Hippocampal formation (tissue), 2 donors: ENCODE measurements around the gene PHLDA1.
"Not testable (repeated sequence)": the region's sequence is repeated elsewhere in the genome, so short reads cannot be mapped to it uniquely, and the experiment has no call there.

Source experiments
- DNase-seq, 2 donors: peaks; one replicate each; lab custom pipeline; 2025; lab: John Stamatoyannopoulos, UW

Gene PHLDA1

DNA sequence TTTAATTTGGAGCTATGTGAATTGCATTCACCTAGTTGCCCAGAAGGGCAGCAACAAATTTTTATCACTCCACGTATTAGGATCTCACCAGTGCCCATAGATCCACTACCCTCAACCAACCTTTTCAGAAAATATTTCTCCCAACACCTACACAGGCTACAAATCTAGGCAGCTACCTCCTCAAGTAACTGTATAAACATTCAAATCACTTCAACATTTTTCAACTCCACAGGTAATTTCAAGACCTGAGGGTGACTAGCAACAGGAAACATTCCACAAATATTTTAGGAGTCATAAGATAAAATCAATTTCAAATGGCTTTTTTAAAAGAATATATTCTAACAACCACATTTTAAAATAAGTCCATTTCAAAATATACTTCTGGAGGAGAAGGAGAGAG lies 12.9 kb downstream of the PHLDA1 start:
- DNase-seq: no peak

DNA sequence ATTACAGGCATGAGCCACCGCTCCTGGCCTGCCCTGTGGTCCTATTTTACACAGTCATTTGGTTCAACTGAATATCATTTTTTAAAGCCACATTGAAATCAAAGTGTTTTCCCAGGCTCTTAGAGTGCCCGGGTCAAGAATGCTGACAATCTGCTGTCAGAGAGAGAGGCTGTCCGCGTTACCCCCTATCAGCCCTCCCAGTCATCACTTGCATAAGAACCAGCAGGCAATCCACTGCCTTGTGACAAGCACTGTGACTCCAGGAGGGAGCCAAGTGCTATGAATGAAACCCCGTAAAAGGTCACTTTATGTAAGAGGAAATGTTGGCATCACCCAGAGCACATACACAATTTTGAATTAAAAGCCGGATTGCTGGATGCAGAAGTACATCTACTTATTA lies 13.5 kb downstream of the PHLDA1 start:
- no peak for DNase-seq

DNA sequence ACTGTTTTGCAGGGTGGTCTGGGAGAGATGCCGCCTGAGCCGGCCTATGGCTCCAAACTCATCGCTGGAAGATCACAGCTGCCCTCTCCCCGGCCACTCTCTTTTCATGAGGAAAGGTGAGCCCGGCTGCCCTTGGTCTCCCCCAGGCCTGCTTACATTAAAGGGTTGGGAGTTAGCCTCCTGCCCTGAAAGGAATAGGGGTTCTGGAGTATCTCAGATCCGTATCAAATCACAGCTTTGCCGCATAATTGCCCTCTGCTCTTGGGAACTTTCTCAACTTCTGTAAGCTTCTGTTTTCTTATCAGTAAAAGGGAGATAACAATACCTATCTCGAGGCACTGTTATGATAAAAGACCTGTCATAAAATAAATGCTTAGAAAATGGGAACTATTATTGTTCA lies 17.6 kb downstream of the PHLDA1 start:
- DNase-seq: no peak

DNA sequence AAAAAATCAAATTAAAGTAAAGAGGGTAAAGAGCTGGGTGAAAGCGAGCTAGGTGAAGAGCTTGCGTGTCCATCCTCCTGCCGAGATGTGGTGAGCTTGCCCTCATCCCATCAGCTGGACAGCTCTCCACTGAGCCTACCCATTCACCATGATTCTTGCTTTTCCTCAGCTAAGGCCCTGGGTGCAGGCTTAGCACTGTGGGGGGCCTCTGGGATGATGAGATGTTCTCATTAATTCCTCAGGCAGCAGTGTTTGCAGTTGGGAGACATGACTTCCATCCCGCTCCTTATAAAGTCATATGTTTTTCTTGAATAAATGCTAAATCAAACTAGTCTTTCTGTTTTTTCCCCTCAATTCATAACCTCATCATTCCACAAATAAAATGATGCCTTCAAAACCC lies 18.0 kb downstream of the PHLDA1 start:
- no peak for DNase-seq

DNA sequence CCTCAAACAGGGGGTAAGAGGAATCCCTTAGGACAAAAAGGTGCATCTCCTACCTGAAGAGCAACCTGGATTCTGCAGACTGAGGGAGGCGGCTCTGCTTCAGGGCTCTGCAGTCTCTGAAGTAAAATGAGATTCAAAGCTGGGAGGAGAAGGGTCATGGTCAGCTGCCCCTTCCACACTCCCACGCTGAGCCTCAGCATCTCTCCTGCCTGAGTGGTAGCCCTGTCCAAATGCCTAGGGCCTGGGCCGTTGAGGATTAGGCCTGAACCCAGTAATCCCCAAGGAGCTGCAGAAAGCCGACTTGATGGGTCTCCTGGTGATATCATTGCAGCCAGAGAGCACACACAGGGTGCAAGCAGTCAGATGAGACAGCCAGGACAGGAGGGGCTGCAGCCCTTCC lies 18.9 kb downstream of the PHLDA1 start:
- no peak for DNase-seq

DNA sequence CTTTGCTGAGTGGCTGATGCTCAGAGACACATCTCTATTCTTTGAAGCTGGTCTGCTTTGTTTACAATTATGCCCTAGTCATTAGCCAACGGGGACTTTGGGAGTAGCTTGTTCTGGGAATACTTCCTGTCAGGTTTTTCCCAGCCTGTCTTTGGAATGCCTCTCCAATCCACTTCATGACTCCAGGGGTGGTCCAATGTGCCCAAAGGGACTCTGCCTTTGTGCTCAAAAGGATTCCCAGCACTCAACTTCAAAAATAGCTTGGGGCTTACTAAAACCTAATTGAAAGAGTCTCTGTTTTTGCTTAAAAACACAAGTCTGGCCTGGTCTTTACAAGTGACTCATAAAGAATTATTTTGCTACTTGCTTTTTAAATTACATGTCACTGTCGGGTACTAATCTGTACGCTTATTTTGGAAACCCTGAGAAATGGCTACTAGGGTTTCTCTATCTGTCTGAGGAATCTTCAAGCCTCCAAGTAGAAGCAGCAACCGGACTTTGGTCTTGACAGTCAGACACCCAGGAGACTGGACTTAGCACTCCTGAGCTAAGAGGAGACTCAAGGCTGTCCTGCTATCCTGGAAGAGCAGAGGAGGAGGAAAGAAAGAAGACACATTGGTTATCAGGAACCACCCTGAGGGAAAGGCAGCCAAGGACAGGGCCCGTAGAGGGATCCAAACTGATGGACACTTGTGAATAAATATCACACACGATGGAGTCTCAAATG lies 20.7 kb downstream of the PHLDA1 start:
- DNase-seq: no peak

DNA sequence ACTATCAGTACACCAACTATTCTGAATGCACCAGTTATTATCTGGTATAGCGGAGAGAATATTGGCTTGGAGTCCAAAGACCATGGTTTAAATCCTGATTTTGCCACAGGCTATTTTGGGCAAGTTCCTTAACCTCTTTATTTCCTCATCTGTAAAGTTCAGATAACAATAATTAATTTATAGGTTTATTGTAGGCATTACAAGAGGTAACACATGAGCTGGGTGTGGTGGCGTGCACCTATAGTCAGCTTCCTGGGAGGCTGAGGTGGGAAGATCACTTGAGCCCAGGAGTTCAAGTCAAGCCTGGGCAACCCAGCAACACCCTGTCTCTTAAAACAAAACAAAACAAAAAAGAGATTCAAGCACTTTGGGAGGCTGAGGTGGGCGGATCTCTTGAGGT lies 23.1 kb downstream of the PHLDA1 start:
- no peak for DNase-seq

DNA sequence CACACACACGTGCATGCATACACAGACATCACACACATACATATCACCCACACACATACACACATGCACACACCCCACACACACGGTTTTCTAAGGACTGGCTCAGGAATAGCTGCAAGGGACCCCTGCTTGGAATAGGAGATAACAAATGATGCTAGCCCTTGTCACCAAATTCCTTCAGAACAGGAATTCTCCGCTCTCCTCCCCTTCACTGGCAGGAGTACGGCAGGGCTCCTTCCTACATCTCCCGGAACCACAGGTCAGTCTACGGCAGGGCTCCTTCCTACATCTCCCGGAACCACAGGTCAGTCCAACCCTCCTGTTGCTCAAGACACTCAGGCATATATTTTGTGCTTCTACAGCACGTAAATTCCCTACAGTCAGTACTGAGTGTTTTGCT lies 23.9 kb downstream of the PHLDA1 start:
- DNase-seq: no peak

DNA sequence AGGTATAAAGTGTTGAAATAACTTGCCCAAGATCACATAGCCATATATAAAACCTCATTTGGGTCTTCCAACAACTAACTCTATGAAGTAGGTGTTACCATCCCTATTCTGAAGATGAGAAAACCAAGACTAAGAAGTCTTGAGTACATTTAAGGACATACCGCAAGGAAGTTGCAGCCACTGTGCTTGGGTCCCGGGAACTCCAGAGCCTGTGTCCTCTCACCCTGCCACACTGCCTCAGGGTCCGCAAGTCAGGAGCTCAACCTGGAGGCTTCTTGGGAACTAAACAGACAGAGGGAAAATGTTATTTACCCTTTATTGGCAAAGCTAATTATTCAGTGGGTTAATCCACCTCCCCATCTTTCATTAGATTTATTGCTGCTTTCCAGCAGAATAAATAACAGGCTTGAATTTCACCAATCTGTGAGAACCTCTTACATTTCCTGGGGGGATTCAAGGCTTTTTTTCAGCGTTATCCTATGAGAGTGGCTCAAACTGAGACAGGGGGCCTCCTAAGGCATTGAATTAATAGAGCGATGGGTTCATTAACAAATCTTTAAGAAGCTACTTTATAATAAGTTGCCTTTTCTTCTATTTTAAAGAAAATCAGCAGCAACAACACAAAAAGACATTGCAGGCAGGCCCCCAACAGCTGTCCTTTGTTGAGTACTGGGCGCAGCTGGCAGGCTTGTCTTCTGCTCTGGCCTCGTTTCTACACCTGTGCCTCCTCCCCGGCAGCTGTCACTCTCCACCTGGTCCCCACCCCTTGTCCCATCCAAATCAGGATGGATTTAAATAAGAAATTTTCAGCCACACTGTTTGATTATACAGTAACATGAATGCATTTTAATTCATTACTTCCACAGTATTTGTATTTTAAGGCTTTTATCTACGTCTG lies 25.3 kb downstream of the PHLDA1 start:
- no peak for DNase-seq

DNA sequence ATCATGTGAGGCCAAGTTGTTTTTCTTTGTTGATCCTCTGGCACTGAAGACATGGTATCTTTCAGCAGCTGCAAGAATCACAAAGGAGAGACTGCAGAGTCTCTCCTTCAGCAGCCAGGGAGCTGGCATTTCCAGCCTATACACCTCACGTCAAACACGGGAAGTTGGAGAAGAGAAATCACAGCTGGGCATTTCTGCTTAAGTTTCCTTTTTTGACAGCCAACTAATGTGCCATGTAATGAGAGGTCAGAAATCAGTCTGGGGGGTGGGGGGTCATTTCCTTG lies 28.3 kb downstream of the PHLDA1 start:
- DNase-seq: no peak

DNA sequence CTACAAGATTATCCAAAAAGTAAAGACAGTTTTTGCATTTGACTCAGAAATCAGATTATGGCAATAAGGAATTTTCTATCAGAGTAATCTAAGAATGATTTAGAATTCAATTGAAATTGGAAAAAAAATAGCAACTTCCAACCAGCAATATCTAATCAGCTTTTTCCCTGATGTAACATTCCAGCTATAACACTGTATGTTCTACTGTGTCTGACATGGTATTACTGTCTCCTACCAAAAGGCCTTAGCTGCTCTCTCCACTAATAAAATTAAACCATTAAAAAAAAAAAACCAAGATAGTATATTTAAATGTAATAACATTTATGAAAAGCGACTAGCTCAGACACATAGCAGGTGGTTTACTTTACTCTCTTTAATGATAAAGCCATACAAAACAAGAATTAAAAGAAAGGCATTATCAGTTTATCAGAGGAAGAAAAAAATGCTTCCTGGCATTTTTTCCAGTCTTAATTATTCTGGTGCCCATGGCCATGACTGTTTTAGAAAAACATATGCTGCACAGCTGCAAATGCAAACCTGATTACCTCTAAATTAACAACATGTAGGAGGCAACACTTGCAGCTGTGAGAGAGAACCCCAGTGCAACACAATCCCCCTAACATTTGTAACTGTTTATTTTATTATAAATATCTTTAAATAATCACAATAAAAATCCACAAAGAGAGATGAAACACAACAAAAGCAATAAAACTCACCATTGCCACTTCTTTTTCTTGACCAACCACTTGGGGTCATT lies 28.8 kb downstream of the PHLDA1 start:
- no peak for DNase-seq

DNA sequence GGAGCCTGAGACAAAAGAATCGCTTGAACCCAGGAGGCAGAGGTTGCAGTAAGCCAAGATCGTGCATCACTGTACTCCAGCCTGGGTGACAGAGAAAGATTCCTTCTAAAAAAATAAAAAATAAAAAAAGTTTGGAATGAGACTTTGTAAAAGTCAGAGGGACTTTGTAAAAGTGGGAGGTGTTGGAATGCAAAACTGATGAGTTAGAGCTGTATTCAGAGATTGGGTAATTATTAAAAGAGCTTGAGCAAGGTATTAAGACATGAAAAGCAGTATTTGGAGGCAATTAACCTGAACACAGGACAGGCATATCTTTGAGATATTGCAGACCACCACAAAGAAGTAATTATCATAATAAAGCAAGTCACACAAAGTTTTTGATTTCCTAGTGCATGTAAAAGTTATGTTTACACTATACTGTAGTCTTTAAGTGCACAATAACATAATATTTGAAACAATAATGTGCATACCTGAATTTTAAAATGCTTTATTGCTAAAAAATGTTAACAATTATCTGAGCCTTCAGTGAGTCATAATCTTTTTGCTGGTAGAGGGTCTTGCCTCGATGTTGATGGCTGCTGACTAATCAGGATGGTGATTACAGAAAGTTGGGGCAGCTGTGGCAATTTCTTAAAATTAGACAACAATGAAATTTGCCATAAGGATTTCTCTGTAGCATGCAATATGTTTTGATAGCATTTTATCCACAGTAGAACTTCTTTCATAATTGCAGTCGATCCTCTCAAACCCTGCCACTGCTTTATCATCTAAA lies 33.1 kb downstream of the PHLDA1 start:
- DNase-seq: no peak

DNA sequence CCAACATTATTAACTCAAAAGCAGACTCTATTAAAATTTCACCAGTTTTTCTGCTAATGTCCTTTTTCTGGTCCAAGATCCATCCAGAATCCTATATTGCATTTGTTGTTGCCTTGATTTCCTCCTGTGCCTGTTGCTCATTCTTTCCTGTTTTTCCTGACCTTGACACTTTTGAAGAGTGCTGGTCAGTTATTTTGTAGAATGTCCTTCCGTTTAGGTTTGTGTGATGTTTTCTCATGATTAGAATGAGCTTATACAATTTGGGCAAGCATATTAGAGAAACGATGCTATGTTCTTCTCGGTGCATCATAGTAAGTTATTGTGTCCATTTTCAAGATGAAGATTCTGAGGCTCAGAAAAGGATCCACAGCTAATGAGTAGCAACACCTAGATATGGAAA lies 33.9 kb downstream of the PHLDA1 start:
- no peak for DNase-seq

DNA sequence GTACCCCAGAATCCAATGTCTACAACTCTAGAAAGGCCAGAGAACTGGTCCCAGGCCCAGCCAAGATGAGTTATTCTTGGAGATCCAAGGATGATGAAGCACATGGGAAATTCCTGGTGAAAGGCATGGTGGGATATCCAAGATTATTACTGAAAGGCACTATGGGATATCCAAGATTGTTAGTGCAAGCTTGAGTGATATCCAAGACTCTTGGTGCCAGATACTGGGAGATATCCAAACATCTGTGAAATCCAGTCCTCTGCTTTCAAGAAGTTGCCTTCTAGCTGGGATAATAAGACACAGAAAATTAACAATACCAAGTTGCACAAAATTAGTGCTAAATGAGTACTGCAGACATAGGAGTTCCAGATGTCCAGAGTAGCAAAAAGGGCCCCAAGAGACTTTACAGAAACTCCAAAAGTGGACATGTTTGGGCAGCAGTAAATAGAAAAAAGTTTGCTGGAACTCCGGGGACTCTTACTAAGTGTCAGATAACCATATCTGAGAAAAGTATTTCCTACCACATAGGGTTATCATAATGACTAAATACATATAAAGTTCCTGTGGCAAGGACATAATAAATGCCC lies 34.6 kb downstream of the PHLDA1 start:
- DNase-seq: no peak

DNA sequence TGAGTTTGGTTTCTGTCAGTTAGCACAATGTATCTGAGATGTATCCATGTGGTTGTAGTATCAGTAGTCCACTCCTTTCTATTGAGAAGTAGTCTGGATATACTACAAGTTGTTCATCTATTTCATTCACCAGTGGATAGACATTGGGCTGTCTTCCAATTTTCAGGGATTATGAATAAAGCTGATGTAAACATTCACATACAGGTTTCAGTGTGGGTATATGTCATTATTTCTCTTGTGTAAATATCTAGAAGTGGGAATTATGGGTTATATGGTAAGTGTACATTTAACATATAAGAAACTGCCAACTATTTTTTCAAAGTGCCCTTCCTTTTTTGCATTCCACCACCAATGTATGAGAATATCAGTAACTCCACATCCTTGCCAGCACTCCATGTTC lies 35.9 kb downstream of the PHLDA1 start:
- DNase-seq: no peak

DNA sequence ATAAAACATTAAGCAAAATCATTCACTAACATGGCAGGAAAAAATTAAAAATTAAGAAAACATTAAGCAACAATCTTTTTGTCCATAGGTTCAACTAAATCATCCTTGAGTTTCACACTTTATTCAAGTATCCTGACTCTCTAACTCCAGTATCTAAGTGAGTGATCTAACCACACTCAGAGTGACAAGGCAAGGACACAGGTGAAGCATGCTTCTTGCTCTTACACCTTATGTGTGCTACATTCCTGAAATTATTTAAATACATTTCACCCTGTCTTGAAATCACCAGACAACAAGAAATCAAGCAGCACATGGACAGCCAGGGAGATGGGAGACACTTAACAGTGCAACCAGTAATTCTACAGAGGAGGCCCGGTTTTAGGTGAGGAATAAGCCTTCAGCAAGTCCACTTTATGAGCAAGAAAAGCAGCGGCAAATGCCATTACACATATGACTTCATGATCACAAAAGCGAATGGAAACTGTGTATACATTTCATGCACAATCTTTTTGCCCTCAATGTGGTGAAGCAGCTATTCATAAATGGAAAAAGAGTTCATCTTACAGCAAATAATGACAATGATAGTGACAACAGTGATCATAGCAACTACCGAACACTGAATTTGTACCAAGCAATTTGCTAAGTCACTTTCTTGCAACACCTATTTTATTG lies 37.4 kb downstream of the PHLDA1 start:
- DNase-seq: no peak

DNA sequence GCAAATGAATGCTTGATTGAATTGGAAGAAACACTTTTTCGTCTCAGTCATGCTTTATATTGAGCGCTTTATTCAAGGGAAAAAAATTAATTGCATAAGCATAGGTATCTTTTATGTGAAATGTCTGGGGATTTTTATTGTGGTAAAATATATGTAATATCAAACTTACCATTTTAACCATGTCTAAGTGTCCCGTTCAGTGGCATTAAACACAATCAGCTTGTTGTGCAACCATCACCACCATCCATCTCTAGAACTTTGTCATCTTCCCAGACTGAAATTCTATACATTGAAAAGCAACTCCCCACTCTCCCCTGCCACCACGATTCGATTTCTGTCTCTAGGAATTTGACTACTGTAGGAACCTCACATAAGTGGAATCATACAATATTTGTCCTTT lies 39.8 kb downstream of the PHLDA1 start:
- no peak for DNase-seq

DNA sequence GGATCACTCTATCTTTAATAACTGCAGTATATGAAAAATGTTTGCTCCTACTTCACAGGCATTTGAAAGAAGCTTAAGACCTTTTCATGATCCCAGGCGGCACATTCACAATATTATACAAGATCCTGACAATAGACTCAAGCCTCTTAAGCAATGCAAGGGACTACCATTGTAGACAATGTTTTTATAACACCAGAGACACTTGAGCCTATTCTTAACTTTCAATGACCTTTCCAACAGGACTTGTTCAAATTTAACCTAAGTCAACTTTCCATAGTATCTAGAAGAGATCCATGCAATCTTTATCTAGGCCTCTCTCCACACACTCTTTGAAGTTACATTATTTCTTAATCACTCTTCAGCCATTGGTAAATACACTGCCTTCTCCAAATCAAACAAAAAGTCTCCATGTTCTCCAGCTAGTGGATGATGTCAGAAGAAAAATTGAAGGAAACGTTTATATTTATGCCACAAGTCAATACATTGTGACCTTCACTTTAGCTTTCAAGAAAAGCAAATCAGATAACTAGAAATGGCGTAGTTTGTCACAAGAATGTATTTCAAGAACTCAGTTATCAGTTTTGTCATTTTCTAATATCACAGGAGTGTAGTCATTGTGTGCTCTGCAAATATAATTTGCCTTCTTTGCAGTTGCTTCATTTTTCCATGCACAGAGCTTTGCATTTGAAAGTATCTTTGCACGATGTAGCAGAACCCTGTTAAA lies 41.2 kb downstream of the PHLDA1 start:
- no peak for DNase-seq

DNA sequence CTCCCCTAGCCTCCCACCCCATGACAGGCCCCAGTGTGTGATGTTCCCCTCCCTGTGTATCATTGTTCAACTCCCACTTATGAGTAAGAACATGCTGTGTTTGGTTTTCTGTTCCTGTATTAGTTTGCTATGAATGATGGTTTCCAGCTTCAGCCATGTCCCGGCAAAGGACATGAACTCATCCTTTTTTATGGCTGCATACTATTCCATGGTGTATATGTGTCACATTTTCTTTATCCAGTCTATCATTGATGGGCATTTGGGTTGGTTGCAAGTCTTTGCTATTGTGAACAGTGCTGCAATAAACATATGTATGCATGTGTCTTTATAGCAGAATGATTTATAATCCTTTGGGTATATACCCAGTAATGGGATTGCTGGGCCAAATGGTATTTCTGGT lies 43.9 kb downstream of the PHLDA1 start:
- not testable (repeated sequence) for DNase-seq

DNA sequence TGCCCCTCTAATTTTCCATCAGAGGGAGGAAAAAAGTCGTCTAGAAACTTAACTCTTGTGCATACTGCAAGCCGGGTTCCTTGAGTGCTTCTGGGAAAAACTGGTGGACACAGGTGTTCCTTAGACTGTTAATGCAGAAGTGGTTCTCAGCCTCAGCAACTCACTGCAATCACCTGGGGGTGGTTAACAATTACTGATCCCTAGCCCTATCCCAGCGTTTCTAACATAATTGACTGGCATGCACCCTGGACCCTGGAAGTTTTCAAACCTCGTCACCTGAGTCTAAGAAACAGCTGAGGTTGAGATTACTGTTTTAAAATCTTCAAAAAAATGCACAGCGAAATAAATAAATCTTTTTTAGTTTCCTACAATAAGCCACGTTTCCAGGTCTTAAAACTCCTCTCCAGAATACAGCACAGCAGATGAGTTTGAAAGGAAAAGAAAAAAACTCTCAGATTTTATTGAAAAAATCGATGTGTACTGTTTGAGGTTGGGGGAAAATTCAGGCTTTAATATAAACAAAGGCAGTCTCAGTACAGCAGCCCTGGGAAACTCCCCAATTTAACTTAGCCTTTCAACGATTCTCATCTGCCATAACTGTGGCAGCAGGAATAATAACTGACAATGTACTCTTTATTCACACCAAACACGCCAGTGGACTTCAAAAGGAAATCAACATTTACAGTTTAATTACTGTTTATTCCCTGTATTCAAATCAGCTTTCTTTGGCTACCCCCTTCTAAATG lies 45.4 kb downstream of the PHLDA1 start:
- DNase-seq: no peak
